Activated naive CD4-positive, alpha-beta T cell treated with anti-CD3 and anti-CD28 coated beads, Interleukin-2, amount 50 U/mL, for 24 hours (primary cell): Measurements from ENCODE around the gene OLFML3.

ENCODE experiments used
- H3K27ac Mint-ChIP-seq: one replicate; pipeline ENCODE4 v1.8.0; 2021; ENCODE audit warnings: mild to moderate bottlenecking, mixed read lengths
- H3K27me3 Mint-ChIP-seq: one replicate; pipeline ENCODE4 v1.8.0; 2021; ENCODE audit warnings: mixed read lengths
- H3K36me3 Mint-ChIP-seq: one replicate; pipeline ENCODE4 v1.8.0; 2021; ENCODE audit warnings: mixed read lengths
- H3K4me1 Mint-ChIP-seq: one replicate; pipeline ENCODE4 v1.8.0; 2021; ENCODE audit warnings: mixed read lengths
- H3K4me3 Mint-ChIP-seq: one replicate; pipeline ENCODE4 v1.8.0; 2021; ENCODE audit warnings: mild to moderate bottlenecking, mixed read lengths
- H3K9me3 Mint-ChIP-seq: one replicate; pipeline ENCODE4 v1.8.0; 2021; ENCODE audit warnings: mixed read lengths

Gene OLFML3

GRCh38 chr1:113975211-113975895, 3.9 kb upstream of the OLFML3 start:
- H3K9me3 Mint-ChIP-seq, result no peaks in the 10 kb centered on the region
- H3K27me3 Mint-ChIP-seq, result no peaks in the 10 kb centered on the region
- H3K4me3 Mint-ChIP-seq, result no peak overlapping the region
- peaks cover 43% of the 10 kb centered on the region for H3K4me1 Mint-ChIP-seq
- peak overlapping the region; percentile 65 for H3K27ac Mint-ChIP-seq
- peaks cover 10% of the 10 kb centered on the region for H3K36me3 Mint-ChIP-seq

- peaks cover 8% of the 10 kb centered on the region for H3K36me3 Mint-ChIP-seq
- peaks cover 43% of the 10 kb centered on the region for H3K4me1 Mint-ChIP-seq
- no peak overlapping the region for H3K27ac Mint-ChIP-seq
- no peaks in the 10 kb centered on the region for H3K9me3 Mint-ChIP-seq
- H3K27me3 Mint-ChIP-seq, result no peaks in the 10 kb centered on the region
- no peak overlapping the region for H3K4me3 Mint-ChIP-seq
Observed at GRCh38 chr1:113976609-113977278, 2.5 kb upstream of the OLFML3 start.

DNA sequence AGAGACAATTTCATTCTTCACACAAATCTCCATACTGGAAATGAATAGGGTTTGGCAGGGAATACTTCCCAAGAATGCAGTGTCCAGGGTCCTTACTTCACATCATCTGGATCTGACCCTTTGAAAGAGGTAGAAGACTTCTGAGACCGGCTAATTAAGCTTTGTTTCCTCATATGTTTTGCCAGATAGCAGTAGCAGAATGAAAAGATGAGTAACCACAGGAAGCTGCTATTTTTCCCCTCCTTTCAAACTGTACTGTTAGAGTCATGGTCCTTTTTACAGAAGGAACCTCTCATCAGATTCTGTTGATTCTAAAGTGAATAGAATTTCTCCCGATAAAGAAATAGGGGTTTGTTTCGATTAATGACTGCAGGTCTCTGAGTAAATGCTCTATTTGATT, 1.4 kb upstream of the OLFML3 start:
- Mint-ChIP-seq H3K27ac (peak overlapping the region; percentile 38), H3K27me3 (no peaks in the 10 kb centered on the region), H3K9me3 (no peaks in the 10 kb centered on the region), H3K36me3 (peaks cover 2% of the 10 kb centered on the region), H3K4me3 (no peak overlapping the region), H3K4me1 (peaks cover 45% of the 10 kb centered on the region)

- Mint-ChIP-seq H3K4me3 (no peak overlapping the region), H3K9me3 (no peaks in the 10 kb centered on the region), H3K36me3 (peaks cover 2% of the 10 kb centered on the region), H3K27me3 (no peaks in the 10 kb centered on the region), H3K27ac (no peak overlapping the region), H3K4me1 (peaks cover 40% of the 10 kb centered on the region)
Observed at GRCh38 chr1:113980110-113980509, 836 bp downstream of the OLFML3 start.

DNA sequence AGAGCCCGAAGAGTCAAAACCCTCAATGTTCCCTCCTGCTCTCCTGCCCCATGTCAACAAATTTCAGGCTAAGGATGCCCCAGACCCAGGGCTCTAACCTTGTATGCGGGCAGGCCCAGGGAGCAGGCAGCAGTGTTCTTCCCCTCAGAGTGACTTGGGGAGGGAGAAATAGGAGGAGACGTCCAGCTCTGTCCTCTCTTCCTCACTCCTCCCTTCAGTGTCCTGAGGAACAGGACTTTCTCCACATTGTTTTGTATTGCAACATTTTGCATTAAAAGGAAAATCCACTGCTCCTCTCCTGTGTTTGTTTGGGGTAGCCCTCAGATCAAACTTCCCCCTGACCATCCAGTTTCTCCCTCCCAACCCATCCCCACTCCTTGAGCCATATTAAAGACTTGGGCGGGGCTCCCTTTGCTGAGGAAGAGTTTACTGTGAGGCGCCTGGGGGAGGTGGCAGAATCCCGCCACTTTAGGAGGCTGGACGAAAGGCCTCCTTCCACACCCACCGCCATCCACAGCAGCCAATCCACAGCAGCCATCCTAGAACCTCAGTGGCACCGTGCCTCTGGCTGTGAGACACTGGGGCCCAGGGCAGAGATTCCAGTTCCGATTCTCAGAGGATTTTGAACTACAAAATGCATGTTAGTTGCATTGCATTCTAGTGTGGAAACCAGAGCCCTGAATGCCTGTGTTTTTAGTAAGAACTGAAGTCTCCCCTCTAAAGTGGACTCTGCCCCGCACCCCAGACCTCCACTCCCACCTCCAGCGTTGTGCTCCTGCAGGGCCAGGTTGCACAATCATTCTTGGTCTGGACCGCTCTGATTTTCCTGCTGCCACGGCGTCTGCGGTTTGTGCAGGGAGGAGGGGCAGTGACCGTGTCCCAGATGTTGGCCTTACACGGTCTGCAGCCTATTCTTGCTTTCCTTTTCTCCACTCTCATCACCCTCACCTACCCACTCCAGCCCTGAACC, 3.0 kb downstream of the OLFML3 start:
- no peak overlapping the region for H3K27ac Mint-ChIP-seq
- no peaks in the 10 kb centered on the region for H3K36me3 Mint-ChIP-seq
- H3K27me3 Mint-ChIP-seq, result no peaks in the 10 kb centered on the region
- H3K4me1 Mint-ChIP-seq, result peaks cover 20% of the 10 kb centered on the region
- no peaks in the 10 kb centered on the region for H3K9me3 Mint-ChIP-seq
- H3K4me3 Mint-ChIP-seq, result no peak overlapping the region

- Mint-ChIP-seq H3K4me1 (peaks cover 15% of the 10 kb centered on the region), H3K27ac (no peak overlapping the region), H3K4me3 (no peak overlapping the region)
Observed at GRCh38 chr1:113982949-113983348, 3.7 kb downstream of the OLFML3 start.

GRCh38 chr1:113983391-113983790, 4.1 kb downstream of the OLFML3 start:
- Mint-ChIP-seq H3K27me3 (no peaks in the 10 kb centered on the region), H3K4me3 (no peak overlapping the region), H3K9me3 (no peaks in the 10 kb centered on the region), H3K36me3 (no peaks in the 10 kb centered on the region), H3K27ac (no peak overlapping the region), H3K4me1 (peaks cover 11% of the 10 kb centered on the region)

More at GRCh38 chr1:113982949-113983348, 3.7 kb downstream of the OLFML3 start:
- Mint-ChIP-seq H3K27me3 (no peaks in the 10 kb centered on the region), H3K9me3 (no peaks in the 10 kb centered on the region), H3K36me3 (no peaks in the 10 kb centered on the region)

DNA sequence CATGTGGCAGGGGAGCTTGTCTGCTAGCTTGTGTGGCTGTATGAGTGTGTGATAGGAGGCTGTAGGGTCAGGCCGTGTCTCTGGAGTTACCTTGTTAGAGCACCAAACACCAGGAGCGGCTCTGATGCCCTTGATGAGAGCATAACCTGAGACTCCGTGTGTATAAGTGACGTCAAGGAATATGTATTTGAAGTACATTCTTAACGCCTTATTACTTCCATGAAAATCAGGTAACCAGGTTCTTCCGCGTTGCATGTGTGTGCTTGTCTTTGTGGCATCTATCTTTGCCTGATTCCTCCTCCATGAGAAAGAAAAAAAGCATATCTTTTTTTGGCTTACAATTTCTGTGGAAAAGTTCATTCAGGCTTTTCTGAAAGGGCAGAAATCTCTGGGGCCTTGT, 4.6 kb downstream of the OLFML3 start:
- Mint-ChIP-seq H3K27ac (no peak overlapping the region), H3K36me3 (no peaks in the 10 kb centered on the region), H3K4me1 (peaks cover 6% of the 10 kb centered on the region), H3K4me3 (no peak overlapping the region), H3K27me3 (no peaks in the 10 kb centered on the region), H3K9me3 (no peaks in the 10 kb centered on the region)

DNA sequence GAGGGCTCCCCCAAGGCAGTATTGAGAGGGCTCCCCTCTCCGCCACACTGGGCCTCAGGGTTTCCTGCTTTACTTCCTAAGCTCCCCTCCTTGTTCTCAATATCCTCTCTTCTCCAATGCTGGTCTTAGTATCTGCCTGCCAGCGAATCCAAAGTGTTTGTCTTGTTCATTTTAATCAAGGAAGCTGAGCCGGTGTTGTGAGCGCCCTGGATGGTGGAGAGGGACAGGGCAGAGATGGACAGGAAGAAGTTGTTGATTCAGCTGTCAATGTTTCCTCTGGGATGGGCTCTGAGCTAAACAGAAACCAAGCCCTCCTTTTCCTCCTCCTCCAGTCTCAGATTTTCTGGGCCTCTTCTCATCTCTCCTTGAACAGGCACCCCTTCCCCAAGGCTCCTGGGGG, 5.4 kb downstream of the OLFML3 start:
- Mint-ChIP-seq H3K36me3 (no peaks in the 10 kb centered on the region), H3K4me1 (peaks cover 3% of the 10 kb centered on the region), H3K4me3 (no peak overlapping the region), H3K27ac (no peak overlapping the region), H3K9me3 (no peaks in the 10 kb centered on the region), H3K27me3 (no peaks in the 10 kb centered on the region)

DNA sequence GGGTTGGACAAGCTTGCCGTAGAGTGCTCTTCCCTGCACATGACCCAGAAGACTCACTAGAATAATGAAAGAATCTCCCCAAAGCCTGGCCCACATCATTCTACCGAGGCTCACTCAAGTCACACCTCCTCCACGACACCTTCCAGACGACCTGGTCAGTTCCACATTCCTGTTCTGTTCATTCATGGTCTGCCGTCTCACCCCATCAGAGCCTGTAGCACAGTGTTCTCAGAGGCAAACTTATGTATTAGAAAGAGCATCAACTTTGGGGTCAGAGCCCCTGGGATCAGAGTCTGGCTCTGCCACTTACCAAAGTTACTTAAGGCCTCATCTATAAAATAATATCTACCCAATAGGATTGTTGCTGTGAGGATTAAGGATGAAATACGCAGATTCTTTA, 7.5 kb downstream of the OLFML3 start:
- no peaks in the 10 kb centered on the region for H3K9me3 Mint-ChIP-seq
- peaks cover 3% of the 10 kb centered on the region for H3K4me1 Mint-ChIP-seq
- H3K27ac Mint-ChIP-seq, result no peak overlapping the region
- peaks cover 1% of the 10 kb centered on the region for H3K27me3 Mint-ChIP-seq
- no peaks in the 10 kb centered on the region for H3K36me3 Mint-ChIP-seq
- no peak overlapping the region for H3K4me3 Mint-ChIP-seq

GRCh38 chr1:113987259-113987658, 8.0 kb downstream of the OLFML3 start:
- Mint-ChIP-seq H3K9me3 (no peaks in the 10 kb centered on the region), H3K4me3 (no peak overlapping the region), H3K4me1 (peaks cover 3% of the 10 kb centered on the region), H3K36me3 (no peaks in the 10 kb centered on the region), H3K27me3 (peaks cover 1% of the 10 kb centered on the region), H3K27ac (no peak overlapping the region)

DNA sequence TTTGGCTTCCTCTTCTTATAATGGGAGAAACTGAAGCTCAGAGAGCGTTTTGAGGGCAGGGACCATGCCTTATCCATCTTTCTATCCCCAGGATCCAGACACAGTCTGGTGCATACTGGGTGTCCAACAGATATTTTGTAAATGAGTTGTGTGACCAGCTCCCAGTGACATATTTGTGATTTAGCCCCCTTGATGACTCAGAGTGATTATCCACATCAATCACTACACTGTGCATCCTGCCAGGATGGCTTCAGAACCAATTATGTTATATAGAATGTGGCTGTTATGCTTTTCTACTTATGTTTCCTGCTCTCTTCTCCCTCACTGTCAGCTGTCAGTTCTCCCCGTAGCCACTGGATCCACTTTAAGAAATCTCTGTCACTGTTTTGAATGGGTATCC, 11.3 kb downstream of the OLFML3 start:
- Mint-ChIP-seq H3K27ac (no peak overlapping the region), H3K36me3 (peaks cover 13% of the 10 kb centered on the region), H3K4me3 (no peak overlapping the region), H3K27me3 (peaks cover 1% of the 10 kb centered on the region), H3K4me1 (no peaks in the 10 kb centered on the region), H3K9me3 (peaks cover 10% of the 10 kb centered on the region)

- Mint-ChIP-seq H3K27me3 (peaks cover 1% of the 10 kb centered on the region), H3K9me3 (peaks cover 13% of the 10 kb centered on the region), H3K4me1 (no peaks in the 10 kb centered on the region), H3K4me3 (no peak overlapping the region), H3K27ac (no peak overlapping the region), H3K36me3 (peaks cover 13% of the 10 kb centered on the region)
Observed at GRCh38 chr1:113990961-113991360, 11.7 kb downstream of the OLFML3 start.

DNA sequence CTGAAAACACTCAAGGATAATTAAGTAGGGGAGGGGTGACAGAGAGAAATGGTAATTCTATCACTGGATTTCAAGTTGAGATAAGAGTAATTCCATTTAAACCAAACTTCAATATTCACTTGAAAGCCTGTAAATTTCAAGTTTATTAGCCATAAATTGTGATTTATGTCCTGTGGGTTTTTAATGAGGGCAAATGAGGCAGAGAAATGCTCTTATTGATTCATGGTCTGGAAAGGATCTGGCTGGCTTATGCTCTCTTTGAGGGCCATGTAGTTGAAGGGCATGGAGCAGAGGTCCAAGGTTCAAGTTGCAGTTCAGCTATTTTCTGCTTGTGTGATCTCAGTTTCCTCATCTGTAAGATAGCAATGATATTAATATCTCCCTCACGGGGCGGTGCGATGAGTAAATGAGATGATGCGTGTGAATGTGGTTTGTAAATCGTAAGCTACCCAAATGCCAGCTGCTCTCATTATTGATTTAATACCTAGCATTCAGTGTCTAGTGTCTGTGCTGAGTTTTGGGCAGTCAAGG, 12.3 kb downstream of the OLFML3 start:
- Mint-ChIP-seq H3K4me3 (no peak overlapping the region), H3K9me3 (peaks cover 13% of the 10 kb centered on the region), H3K27ac (no peak overlapping the region), H3K27me3 (peaks cover 1% of the 10 kb centered on the region), H3K36me3 (peaks cover 13% of the 10 kb centered on the region), H3K4me1 (no peaks in the 10 kb centered on the region)

DNA sequence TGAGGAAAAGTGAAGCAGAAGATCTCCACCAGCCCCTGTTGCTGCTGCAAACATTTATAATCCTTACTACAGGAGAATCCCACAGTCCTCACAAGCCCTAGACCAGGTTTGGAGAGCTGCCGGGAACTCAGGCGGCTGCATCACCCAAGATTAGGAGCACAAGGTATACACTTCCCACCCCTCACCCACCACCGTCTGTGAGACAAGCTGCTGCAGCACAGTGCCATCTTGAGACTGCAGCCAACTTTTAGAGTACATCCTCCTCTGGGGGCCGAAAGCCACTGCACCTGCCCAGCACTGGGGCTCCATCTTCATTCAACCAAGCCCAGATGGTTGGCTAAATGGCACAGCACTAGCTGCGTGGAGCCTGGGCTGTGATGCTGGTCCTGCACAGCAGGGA, 13.8 kb downstream of the OLFML3 start:
- H3K4me1 Mint-ChIP-seq, result peaks cover 3% of the 10 kb centered on the region
- H3K27ac Mint-ChIP-seq, result no peak overlapping the region
- peaks cover 1% of the 10 kb centered on the region for H3K27me3 Mint-ChIP-seq
- no peak overlapping the region for H3K4me3 Mint-ChIP-seq
- peaks cover 13% of the 10 kb centered on the region for H3K36me3 Mint-ChIP-seq
- H3K9me3 Mint-ChIP-seq, result peaks cover 13% of the 10 kb centered on the region
